Measurements from ENCODE around the gene FOCAD.

The FOCAD gene

GRCh38 chr9:20925256-20926045, 241.4 kb downstream of the FOCAD start:
- H3K27ac ChIP-seq (ENCODE audit: low read depth, low read length), result no peak overlapping the region
- no peak overlapping the region for H3K9ac ChIP-seq (ENCODE audit: low read length)
- no peaks in the 10 kb centered on the region for H3K27me3 ChIP-seq (ENCODE audit: control insufficient read depth, insufficient read depth, low read length)

GRCh38 chr9:20929276-20929675, 245.2 kb downstream of the FOCAD start:
- Histone ChIP-seq H3K4me3 (ENCODE audit: low read depth, low read length) (no peak overlapping the region), H3K27me3 (ENCODE audit: control insufficient read depth, insufficient read depth, low read length) (no peaks in the 10 kb centered on the region), H3K27ac (ENCODE audit: low read depth, low read length) (no peak overlapping the region), H3K4me1 (ENCODE audit: control insufficient read depth, insufficient read depth, low read length) (no peaks in the 10 kb centered on the region), H3K9me3 (ENCODE audit: control insufficient read depth, insufficient read depth, low read depth, low read length) (no peaks in the 10 kb centered on the region), H3K9ac (ENCODE audit: low read length) (no peak overlapping the region), H3K36me3 (ENCODE audit: control insufficient read depth, insufficient read depth, low read length) (peaks cover 3% of the 10 kb centered on the region; the same call in 1 of the 2 replicates)

More at GRCh38 chr9:20925256-20926045, 241.4 kb downstream of the FOCAD start:
- H3K36me3 ChIP-seq (ENCODE audit: control insufficient read depth, insufficient read depth, low read length), result 0 out of 2 replicates have a peak, but pooled peaks cover 3% of the 10 kb centered on the region
- no peak overlapping the region for H3K4me3 ChIP-seq (ENCODE audit: low read depth, low read length)
- no peaks in the 10 kb centered on the region for H3K4me1 ChIP-seq (ENCODE audit: control insufficient read depth, insufficient read depth, low read length)
- H3K9me3 ChIP-seq (ENCODE audit: control insufficient read depth, insufficient read depth, low read depth, low read length), result no peaks in the 10 kb centered on the region

GRCh38 chr9:20930836-20931235, 246.8 kb downstream of the FOCAD start:
- Histone ChIP-seq H3K4me3 (ENCODE audit: low read depth, low read length) (no peak overlapping the region), H3K27ac (ENCODE audit: low read depth, low read length) (no peak overlapping the region), H3K36me3 (ENCODE audit: control insufficient read depth, insufficient read depth, low read length) (peaks cover 4% of the 10 kb centered on the region; the same call in 1 of the 2 replicates)

GRCh38 chr9:20940447-20941173, 256.6 kb downstream of the FOCAD start:
- no peaks in the 10 kb centered on the region for H3K4me1 ChIP-seq (ENCODE audit: control insufficient read depth, insufficient read depth, low read length)
- H3K27me3 ChIP-seq (ENCODE audit: control insufficient read depth, insufficient read depth, low read length), result no peaks in the 10 kb centered on the region
- H3K36me3 ChIP-seq (ENCODE audit: control insufficient read depth, insufficient read depth, low read length), result peaks cover 6% of the 10 kb centered on the region; the same call in 1 of the 2 replicates
- H3K27ac ChIP-seq (ENCODE audit: low read depth, low read length), result no peak overlapping the region
- no peaks in the 10 kb centered on the region for H3K9me3 ChIP-seq (ENCODE audit: control insufficient read depth, insufficient read depth, low read depth, low read length)
- H3K4me3 ChIP-seq (ENCODE audit: low read depth, low read length), result no peak overlapping the region
- H3K9ac ChIP-seq (ENCODE audit: low read length), result no peak overlapping the region

More at GRCh38 chr9:20930836-20931235, 246.8 kb downstream of the FOCAD start:
- no peak overlapping the region for H3K9ac ChIP-seq (ENCODE audit: low read length)
- no peaks in the 10 kb centered on the region for H3K27me3 ChIP-seq (ENCODE audit: control insufficient read depth, insufficient read depth, low read length)
- no peaks in the 10 kb centered on the region for H3K4me1 ChIP-seq (ENCODE audit: control insufficient read depth, insufficient read depth, low read length)
- H3K9me3 ChIP-seq (ENCODE audit: control insufficient read depth, insufficient read depth, low read depth, low read length), result no peaks in the 10 kb centered on the region

- Histone ChIP-seq H3K4me1 (ENCODE audit: control insufficient read depth, insufficient read depth, low read length) (no peaks in the 10 kb centered on the region), H3K27me3 (ENCODE audit: control insufficient read depth, insufficient read depth, low read length) (no peaks in the 10 kb centered on the region), H3K9ac (ENCODE audit: low read length) (no peak overlapping the region), H3K4me3 (ENCODE audit: low read depth, low read length) (no peak overlapping the region), H3K27ac (ENCODE audit: low read depth, low read length) (no peak overlapping the region), H3K36me3 (ENCODE audit: control insufficient read depth, insufficient read depth, low read length) (peaks cover 2% of the 10 kb centered on the region; the same call in 1 of the 2 replicates), H3K9me3 (ENCODE audit: control insufficient read depth, insufficient read depth, low read depth, low read length) (no peaks in the 10 kb centered on the region)
These were observed 257.2 kb downstream of the FOCAD start for GRCh38 chr9:20941174-20941690.

- H3K27ac ChIP-seq (ENCODE audit: low read depth, low read length), result no peak overlapping the region
- H3K27me3 ChIP-seq (ENCODE audit: control insufficient read depth, insufficient read depth, low read length), result no peaks in the 10 kb centered on the region
- H3K4me1 ChIP-seq (ENCODE audit: control insufficient read depth, insufficient read depth, low read length), result peaks cover 13% of the 10 kb centered on the region
- H3K9me3 ChIP-seq (ENCODE audit: control insufficient read depth, insufficient read depth, low read depth, low read length), result no peaks in the 10 kb centered on the region
- H3K4me3 ChIP-seq (ENCODE audit: low read depth, low read length), result no peak overlapping the region
- no peaks in the 10 kb centered on the region for H3K36me3 ChIP-seq (ENCODE audit: control insufficient read depth, insufficient read depth, low read length)
- no peak overlapping the region for H3K9ac ChIP-seq (ENCODE audit: low read length)
These were observed 260.4 kb downstream of the FOCAD start for GRCh38 chr9:20944507-20944906.

GRCh38 chr9:20945269-20945668, 261.2 kb downstream of the FOCAD start:
- H3K9ac ChIP-seq (ENCODE audit: low read length), result no peak overlapping the region
- no peaks in the 10 kb centered on the region for H3K36me3 ChIP-seq (ENCODE audit: control insufficient read depth, insufficient read depth, low read length)
- no peak overlapping the region for H3K27ac ChIP-seq (ENCODE audit: low read depth, low read length)
- H3K4me1 ChIP-seq (ENCODE audit: control insufficient read depth, insufficient read depth, low read length), result peaks cover 13% of the 10 kb centered on the region
- H3K27me3 ChIP-seq (ENCODE audit: control insufficient read depth, insufficient read depth, low read length), result no peaks in the 10 kb centered on the region
- H3K9me3 ChIP-seq (ENCODE audit: control insufficient read depth, insufficient read depth, low read depth, low read length), result no peaks in the 10 kb centered on the region
- H3K4me3 ChIP-seq (ENCODE audit: low read depth, low read length), result no peak overlapping the region

GRCh38 chr9:20945856-20946255, 261.8 kb downstream of the FOCAD start:
- no peak overlapping the region for H3K9ac ChIP-seq (ENCODE audit: low read length)
- H3K27ac ChIP-seq (ENCODE audit: low read depth, low read length), result no peak overlapping the region
- H3K27me3 ChIP-seq (ENCODE audit: control insufficient read depth, insufficient read depth, low read length), result no peaks in the 10 kb centered on the region
- H3K4me1 ChIP-seq (ENCODE audit: control insufficient read depth, insufficient read depth, low read length), result peaks cover 13% of the 10 kb centered on the region
- H3K4me3 ChIP-seq (ENCODE audit: low read depth, low read length), result no peak overlapping the region
- H3K36me3 ChIP-seq (ENCODE audit: control insufficient read depth, insufficient read depth, low read length), result peaks cover 4% of the 10 kb centered on the region
- no peaks in the 10 kb centered on the region for H3K9me3 ChIP-seq (ENCODE audit: control insufficient read depth, insufficient read depth, low read depth, low read length)

GRCh38 chr9:20948703-20949102, 264.6 kb downstream of the FOCAD start:
- Histone ChIP-seq H3K4me1 (ENCODE audit: control insufficient read depth, insufficient read depth, low read length) (peaks cover 13% of the 10 kb centered on the region), H3K27me3 (ENCODE audit: control insufficient read depth, insufficient read depth, low read length) (no peaks in the 10 kb centered on the region), H3K27ac (ENCODE audit: low read depth, low read length) (0 out of 2 replicates have a peak overlapping the region, but pooled peaks have one; percentile 37), H3K9me3 (ENCODE audit: control insufficient read depth, insufficient read depth, low read depth, low read length) (no peaks in the 10 kb centered on the region), H3K4me3 (ENCODE audit: low read depth, low read length) (no peak overlapping the region), H3K9ac (ENCODE audit: low read length) (no peak overlapping the region), H3K36me3 (ENCODE audit: control insufficient read depth, insufficient read depth, low read length) (peaks cover 31% of the 10 kb centered on the region)

GRCh38 chr9:20950707-20951106, 266.6 kb downstream of the FOCAD start:
- H3K4me3 ChIP-seq (ENCODE audit: low read depth, low read length), result no peak overlapping the region
- peaks cover 19% of the 10 kb centered on the region for H3K4me1 ChIP-seq (ENCODE audit: control insufficient read depth, insufficient read depth, low read length)
- peaks cover 31% of the 10 kb centered on the region for H3K36me3 ChIP-seq (ENCODE audit: control insufficient read depth, insufficient read depth, low read length)
- no peaks in the 10 kb centered on the region for H3K27me3 ChIP-seq (ENCODE audit: control insufficient read depth, insufficient read depth, low read length)
- H3K9me3 ChIP-seq (ENCODE audit: control insufficient read depth, insufficient read depth, low read depth, low read length), result no peaks in the 10 kb centered on the region
- no peak overlapping the region for H3K27ac ChIP-seq (ENCODE audit: low read depth, low read length)
- H3K9ac ChIP-seq (ENCODE audit: low read length), result no peak overlapping the region
